ENCODE results near the gene DGLUCY. TPM values are rescaled to one million over a fixed set of nuclear protein-coding genes. Genes with fewer than 3 reads are reported as not detected.

The DGLUCY gene
- total and polyA plus RNA-seq, 2 of the 8 experiments (the other 6 are each of a cell fraction or from before 2014, with no cell fraction given) = 24.9 to 31.8 TPM

- Histone ChIP-seq H3K18ac (ENCODE audit: extremely low read depth, low read length) (no peak overlapping the region), H2AK5ac (ENCODE audit: low read depth, low read length) (no peak overlapping the region), H3K9ac (replicated peaks in 1 of 4; ENCODE audit: extremely low read depth in 1 of 4, low read depth in 3 of 4, low read length in 3 of 4) (no peak overlapping the region), H4K91ac (replicated peaks; ENCODE audit: insufficient read length, low read length) (no peak overlapping the region), H4K5ac (ENCODE audit: insufficient read length, low read depth, low read length) (no peak overlapping the region), H2BK15ac (ENCODE audit: low read length) (no peak overlapping the region), H2BK12ac (ENCODE audit: low read depth, low read length) (no peak overlapping the region), H3K4me1 (replicated peaks in 1 of 4; ENCODE audit: control insufficient read depth in 3 of 4, insufficient read depth in 4 of 4, low read length in 3 of 4) (no peaks in the 10 kb centered on the region), H4K20me1 (replicated peaks in 1 of 2; ENCODE audit: control insufficient read depth in 1 of 2, insufficient read depth in 2 of 2, low read length in 2 of 2) (no peaks in the 10 kb centered on the region), H3K79me1 (ENCODE audit: low read depth, low read length) (no peaks in the 10 kb centered on the region), H3K14ac (ENCODE audit: insufficient read length) (no peak overlapping the region), H2BK20ac (ENCODE audit: low read length) (no peak overlapping the region), H4K8ac (ENCODE audit: extremely low read depth, insufficient read depth, low read length) (no peak overlapping the region), H3K4me2 (ENCODE audit: insufficient read depth in 1 of 2, low read depth in 2 of 2, low read length in 2 of 2) (no peak overlapping the region), H3K9me3 (ENCODE audit: insufficient read depth in 2 of 2, low read depth in 1 of 2, low read length in 1 of 2) (no peaks in the 10 kb centered on the region), H3K27me3 (replicated peaks in 1 of 4; ENCODE audit: control insufficient read depth in 3 of 4, extremely low read depth in 1 of 4, insufficient read depth in 3 of 4, low read length in 3 of 4) (no peaks in the 10 kb centered on the region), H2BK5ac (ENCODE audit: low read depth, low read length) (no peak overlapping the region), H3K23ac (ENCODE audit: insufficient read length) (no peak overlapping the region), H3K4me3 (ENCODE audit: extremely low read depth in 1 of 4, insufficient read depth in 2 of 4, low read depth in 3 of 4, low read length in 4 of 4) (no peak overlapping the region), H3K23me2 (ENCODE audit: low read depth, low read length) (peaks cover 4% of the 10 kb centered on the region; the same call in 1 of the 2 replicates), H3K27ac (ENCODE audit: low read depth, low read length) (no peak overlapping the region), H3K4ac (replicated peaks; ENCODE audit: insufficient read length, low read depth, low read length) (no peak overlapping the region), H2BK120ac (replicated peaks; ENCODE audit: low read depth, low read length) (no peak overlapping the region), H3K36me3 (ENCODE audit: control insufficient read depth in 2 of 4, insufficient read depth in 4 of 4, low read length in 3 of 4) (peaks cover 0 to 20% (median 0%) of the 10 kb centered on the region in 4 experiments; a peak in 3 of 8 replicates), H3K79me2 (ENCODE audit: control insufficient read depth in 1 of 2, insufficient read depth in 2 of 2, low read length in 2 of 2) (no peaks in the 10 kb centered on the region), H2AFZ (ENCODE audit: low read length) (no peak overlapping the region), H3K56ac (replicated peaks; ENCODE audit: insufficient read length, low read depth, low read length) (no peak overlapping the region)
- FAIRE-seq (no peak), DNase-seq (ENCODE audit: low read depth in 1 of 2, low spot score in 2 of 2) (no peak)
- 90% methylated on average over 16 of the region's 16 CpGs; no CpG with 5 or more reads in 1 of the 2 experiments for WGBS, 2 experiments (ENCODE audit: extremely low coverage in 1 of 2, insufficient coverage in 1 of 2, insufficient read length in 1 of 2, insufficient replicate concordance in 2 of 2, low coverage in 1 of 2, low lambda C conversion rate in 2 of 2, missing lambda C conversion rate in 1 of 2)
- ChIA-PET CTCF (ENCODE audit: partially characterized antibody) (interaction anchor here (0.5 to 3.0 kb wide), 10 partner anchors 12 to 359 kb away, joined by 3 to 7 read pairs (median 3); no protein-coding TSS in a partner anchor), POLR2A (ENCODE audit: partially characterized antibody) (interaction anchor here (0.6 to 1.8 kb wide), 4 partner anchors 10 to 95 kb away, joined by 3 to 5 read pairs (median 4); partner anchors contain the start of gene RPS6KA5)
- TF ChIP-seq CTBP2 (IDR thresholded peaks at IDR 0.05; ENCODE audit: borderline replicate concordance, insufficient read depth, insufficient read length, low read length) = no peak
- TF ChIP-seq GABPA (IDR thresholded peaks at IDR 0.05; ENCODE audit: borderline replicate concordance, insufficient read depth, low read length) = no peak
- TF ChIP-seq NRF1 (IDR thresholded peaks at IDR 0.05; ENCODE audit: low read depth, low read length) = no peak
- no peak for TF ChIP-seq RBBP5 (IDR thresholded peaks at IDR 0.05; ENCODE audit: borderline replicate concordance, low read depth, low read length)
- no peak for TF ChIP-seq KDM4A (IDR thresholded peaks at IDR 0.05; ENCODE audit: low read depth, low read length, severe bottlenecking)
- TF ChIP-seq TCF12 (IDR thresholded peaks at IDR 0.05; ENCODE audit: low read depth, low read length) = no peak
- TF ChIP-seq CTCF (IDR thresholded peaks at IDR 0.05; ENCODE audit: control extremely low read depth in 1 of 3, insufficient read depth in 1 of 3, low read depth in 1 of 3, low read length in 3 of 3) = no peak
- TF ChIP-seq RAD21 (IDR thresholded peaks at IDR 0.05 in 1 of 2, conservative IDR thresholded peaks at IDR 0.05 in 1 of 2; ENCODE audit: low read depth in 2 of 2, low read length in 2 of 2) = no peak
- TF ChIP-seq KDM5A (IDR thresholded peaks at IDR 0.05; ENCODE audit: low read length) = no peak
Observed at GRCh38 chr14:91154851-91155625, 41.2 kb downstream of the DGLUCY start.
